ENCODE data around the gene GAST. TPM values are rescaled to one million over a fixed set of nuclear protein-coding genes. Genes with fewer than 3 reads are reported as not detected.
A peak's percentile ranks its signal among the peaks of the same experiment; 100 is the strongest.

The GAST gene
- polyA plus RNA-seq, 2 donors: not detected

DNA sequence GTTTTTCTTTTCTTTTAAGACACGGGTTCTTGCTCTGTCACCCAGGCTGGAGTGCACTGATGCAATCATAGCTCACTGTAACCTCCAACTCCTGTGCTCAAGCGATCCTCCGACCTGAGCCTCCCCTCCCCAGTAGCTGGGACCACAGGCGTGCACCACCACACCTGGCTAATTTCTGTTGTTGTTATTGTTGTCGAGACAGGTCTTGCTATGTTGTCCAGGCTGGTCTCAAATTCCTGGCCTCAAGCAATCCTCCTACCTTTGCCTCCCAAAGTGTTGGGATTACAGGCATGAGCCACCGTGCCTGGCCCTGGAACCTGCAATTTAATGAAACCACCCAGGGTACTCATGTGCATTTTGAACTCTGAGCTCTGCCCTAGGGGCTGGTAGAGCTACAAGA is 50.3 kb downstream of the GAST start:
- Histone ChIP-seq H3K27ac (ENCODE audit: low read depth in 2 of 2, low read length in 1 of 2) (no peak overlapping the region), H3K4me1 (ENCODE audit: control insufficient read depth in 2 of 2, insufficient read depth in 2 of 2, low read length in 1 of 2) (no peaks in the 10 kb centered on the region)

DNA sequence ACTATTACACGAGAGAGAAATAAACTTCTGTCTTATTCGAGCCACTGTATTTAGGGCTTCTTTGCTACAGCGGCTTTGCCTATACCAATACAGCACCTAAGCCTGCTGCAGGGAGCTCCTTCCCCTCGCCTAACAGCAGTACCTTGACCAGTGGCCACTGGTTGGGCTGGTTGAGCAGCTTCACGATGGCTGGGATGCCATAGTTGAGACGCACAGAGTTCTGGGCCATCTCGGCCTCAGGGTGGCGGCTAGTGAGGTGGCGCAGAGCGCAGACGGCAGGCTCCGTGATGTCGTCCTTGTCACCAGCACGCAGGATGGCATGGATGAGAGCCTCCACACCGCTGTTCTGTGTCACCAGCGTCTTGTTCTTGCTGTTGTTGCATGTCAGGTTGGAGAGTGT is 50.7 kb downstream of the GAST start:
- Histone ChIP-seq H3K27ac (ENCODE audit: low read depth in 2 of 2, low read length in 1 of 2) (peak overlapping the region in 1 of 2 donors; percentile 77), H3K27me3 (ENCODE audit: control insufficient read depth in 1 of 2, insufficient read depth in 2 of 2, low read length in 2 of 2) (no peaks in the 10 kb centered on the region), H3K36me3 (ENCODE audit: control insufficient read depth in 2 of 2, insufficient read depth in 2 of 2, low read length in 1 of 2) (peaks cover 18 to 67% of the 10 kb centered on the region in 2 donors), H3K4me3 (ENCODE audit: low read depth in 1 of 2, low read length in 2 of 2) (no peak overlapping the region), H3K9me3 (ENCODE audit: control insufficient read depth in 2 of 2, insufficient read depth in 1 of 2, low read depth in 1 of 2, low read length in 1 of 2) (no peaks in the 10 kb centered on the region), H3K4me1 (ENCODE audit: control insufficient read depth in 2 of 2, insufficient read depth in 2 of 2, low read length in 1 of 2) (no peaks in the 10 kb centered on the region)
- 92 to 93% methylated on average over 16 of the region's 16 CpGs for WGBS, 2 donors

More for the DNA sequence above, 50.3 kb downstream of the GAST start:
- Histone ChIP-seq H3K4me3 (ENCODE audit: low read depth in 1 of 2, low read length in 2 of 2) (no peak overlapping the region), H3K27me3 (ENCODE audit: control insufficient read depth in 1 of 2, insufficient read depth in 2 of 2, low read length in 2 of 2) (no peaks in the 10 kb centered on the region), H3K9me3 (ENCODE audit: control insufficient read depth in 2 of 2, insufficient read depth in 1 of 2, low read depth in 1 of 2, low read length in 1 of 2) (no peaks in the 10 kb centered on the region), H3K36me3 (ENCODE audit: control insufficient read depth in 2 of 2, insufficient read depth in 2 of 2, low read length in 1 of 2) (peaks cover 14 to 67% of the 10 kb centered on the region in 2 donors)
- WGBS, 2 donors: 90% methylated on average over 6 of the region's 6 CpGs

DNA sequence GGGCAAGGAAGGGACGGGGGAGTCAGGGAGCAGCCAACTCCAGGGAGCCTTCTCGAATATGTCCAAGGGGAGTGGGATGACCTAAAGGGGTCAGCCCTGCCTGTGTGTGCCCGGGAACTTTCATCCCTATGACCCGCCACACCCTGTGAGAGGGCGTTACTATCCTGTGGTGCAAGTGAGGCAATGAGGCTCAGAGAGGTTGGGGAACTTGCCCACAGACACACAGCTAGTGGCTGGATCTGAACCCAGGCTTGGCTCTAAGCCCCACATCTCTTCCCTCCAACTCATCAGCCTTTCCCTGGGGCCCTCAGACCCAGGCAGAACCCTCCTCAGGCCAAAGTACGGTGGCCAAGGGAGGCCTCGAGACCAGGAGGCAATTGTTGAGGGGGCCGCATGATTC is 51.2 kb downstream of the GAST start:
- Histone ChIP-seq H3K4me1 (ENCODE audit: control insufficient read depth in 2 of 2, insufficient read depth in 2 of 2, low read length in 1 of 2) (no peaks in the 10 kb centered on the region), H3K36me3 (ENCODE audit: control insufficient read depth in 2 of 2, insufficient read depth in 2 of 2, low read length in 1 of 2) (peaks cover 17 to 65% of the 10 kb centered on the region in 2 donors), H3K9me3 (ENCODE audit: control insufficient read depth in 2 of 2, insufficient read depth in 1 of 2, low read depth in 1 of 2, low read length in 1 of 2) (no peaks in the 10 kb centered on the region), H3K27me3 (ENCODE audit: control insufficient read depth in 1 of 2, insufficient read depth in 2 of 2, low read length in 2 of 2) (no peaks in the 10 kb centered on the region), H3K27ac (ENCODE audit: low read depth in 2 of 2, low read length in 1 of 2) (peak overlapping the region in 1 of 2 donors; percentile 77), H3K4me3 (ENCODE audit: low read depth in 1 of 2, low read length in 2 of 2) (no peak overlapping the region)
- 87 to 90% methylated on average over 8 of the region's 8 CpGs for WGBS, 2 donors

Other genes starting within 250 kb of the GAST start
- gene KRT32, start 244.9 kb upstream of the GAST start, polyA plus RNA-seq: 1 to 10 TPM; 1.9 to 8.5 TPM
- gene KRT35, start 231.2 kb upstream of the GAST start, polyA plus RNA-seq: not detected
- gene KRT36, start 222.4 kb upstream of the GAST start, polyA plus RNA-seq: under 1 TPM; 0.07 to 0.10 TPM
- over 10,000 TPM; 46,015 to 60,858 TPM for gene KRT13, start 206.7 kb upstream of the GAST start, polyA plus RNA-seq
- 1,000 to 10,000 TPM; 1,457 to 2,808 TPM for gene KRT15, start 193.4 kb upstream of the GAST start, polyA plus RNA-seq
- 1,000 to 10,000 TPM in 1 of 2 donors, 100 to 1,000 TPM in 1; 506 to 1,087 TPM for gene KRT19, start 184.0 kb upstream of the GAST start, polyA plus RNA-seq
- under 1 TPM; 0.12 to 0.24 TPM for gene KRT9, start 140.3 kb upstream of the GAST start, polyA plus RNA-seq
- 1,000 to 10,000 TPM in 1 of 2 donors, 100 to 1,000 TPM in 1; 516 to 1,961 TPM for gene KRT14, start 125.4 kb upstream of the GAST start, polyA plus RNA-seq
- 100 to 1,000 TPM; 413 to 534 TPM for gene KRT16, start 99.6 kb upstream of the GAST start, polyA plus RNA-seq
- 100 to 1,000 TPM in 1 of 2 donors, 10 to 100 TPM in 1; 92.9 to 191 TPM for gene KRT17, start 87.8 kb upstream of the GAST start, polyA plus RNA-seq
- 100 to 1,000 TPM; 342 to 553 TPM for gene EIF1, start 23.4 kb upstream of the GAST start, polyA plus RNA-seq
- gene HAP1, start 22.3 kb downstream of the GAST start, polyA plus RNA-seq: 1 to 10 TPM in 1 of 2 donors, under 1 TPM in 1; 0.35 to 1.4 TPM
- 100 to 1,000 TPM; 445 to 752 TPM for gene JUP, start 74.4 kb downstream of the GAST start, polyA plus RNA-seq
- gene P3H4, start 99.6 kb downstream of the GAST start, polyA plus RNA-seq: 1 to 10 TPM; 1.7 TPM
- 1 to 10 TPM; 5.8 to 5.9 TPM for gene FKBP10, start 100.7 kb downstream of the GAST start, polyA plus RNA-seq
- gene NT5C3B, start 123.9 kb downstream of the GAST start, polyA plus RNA-seq: 10 to 100 TPM; 35.9 to 36.0 TPM
- gene KLHL10, start 125.5 kb downstream of the GAST start, polyA plus RNA-seq: under 1 TPM; 0.22 to 0.39 TPM
- gene KLHL11, start 153.1 kb downstream of the GAST start, polyA plus RNA-seq: under 1 TPM; 0.59 to 0.74 TPM
- 10 to 100 TPM; 16.4 to 27.1 TPM for gene ACLY, start 206.6 kb downstream of the GAST start, polyA plus RNA-seq
- under 1 TPM; 0.18 to 0.31 TPM for gene ODAD4, start 218.3 kb downstream of the GAST start, polyA plus RNA-seq

Measured in esophagus (tissue), 2 donors.